ENCODE measurements around the gene ENOX2.

ENOX2 gene

GRCh38 chrX:130695931-130696330, 207.1 kb downstream of the ENOX2 start:
- DNase-seq: no peak

DNA sequence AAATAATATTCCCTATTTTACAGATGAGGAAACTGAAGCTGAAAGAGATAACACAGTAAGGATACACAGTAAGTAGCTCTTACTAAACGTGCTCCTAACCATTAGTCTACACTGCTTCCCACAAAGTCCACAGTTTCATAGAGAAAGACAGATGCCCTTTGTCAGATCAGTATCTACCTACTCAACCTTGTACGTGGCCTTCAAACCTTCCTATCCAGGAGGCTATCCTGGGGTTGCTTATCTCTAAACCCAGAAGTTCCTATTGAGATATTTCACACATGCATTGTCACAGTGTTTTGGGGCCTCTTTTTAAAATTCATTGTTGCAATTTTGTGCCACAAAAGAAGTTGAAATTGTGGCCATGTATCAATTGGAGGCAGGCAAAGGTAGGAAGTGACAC, 208.0 kb downstream of the ENOX2 start:
- DNase-seq: no peak

- no peak for DNase-seq
These were observed 211.4 kb downstream of the ENOX2 start for GRCh38 chrX:130691576-130691975.

GRCh38 chrX:130688360-130688759, 214.6 kb downstream of the ENOX2 start:
- DNase-seq: no peak

GRCh38 chrX:130682990-130683389, 220.0 kb downstream of the ENOX2 start:
- DNase-seq: no peak

DNA sequence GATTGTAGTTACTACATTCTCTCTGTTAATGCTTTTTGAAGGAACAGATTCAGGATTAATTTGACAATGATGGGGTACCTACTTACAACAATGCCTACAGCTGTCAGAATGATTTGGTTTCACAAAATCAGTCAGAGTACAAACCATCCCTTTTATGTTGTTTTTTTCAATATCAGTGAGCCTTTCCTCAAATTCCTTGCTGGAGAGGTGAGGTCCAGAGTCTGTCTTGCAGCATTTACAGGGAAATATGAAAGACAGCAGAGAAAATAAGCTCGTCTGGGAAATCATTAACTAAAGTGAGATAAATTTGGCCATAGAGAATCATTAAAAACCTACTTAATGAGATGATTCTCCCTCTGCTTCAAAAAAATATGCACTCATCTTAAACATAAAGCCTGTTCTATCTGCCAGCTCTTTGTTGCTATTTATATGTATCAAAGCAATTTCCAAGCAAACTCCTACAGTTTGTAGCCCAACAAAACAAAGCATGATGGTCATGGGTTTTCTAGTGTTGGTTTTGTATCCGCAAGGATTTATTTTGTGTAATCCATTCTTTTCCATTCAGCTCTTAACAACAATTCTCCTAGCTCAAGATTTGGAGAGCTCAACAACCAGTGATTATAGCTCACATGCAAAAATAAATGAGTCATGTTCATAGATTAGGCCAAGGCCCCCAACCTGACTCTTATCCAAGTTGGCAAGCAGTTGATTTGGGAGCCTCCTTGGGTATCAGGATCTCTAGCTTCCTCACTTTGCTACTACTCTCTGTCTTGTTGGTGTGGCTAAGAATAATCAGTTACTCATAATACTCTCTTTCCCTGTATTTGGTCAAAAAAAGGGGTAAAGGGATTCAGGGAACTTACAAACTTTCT, 222.6 kb downstream of the ENOX2 start:
- DNase-seq: no peak

DNA sequence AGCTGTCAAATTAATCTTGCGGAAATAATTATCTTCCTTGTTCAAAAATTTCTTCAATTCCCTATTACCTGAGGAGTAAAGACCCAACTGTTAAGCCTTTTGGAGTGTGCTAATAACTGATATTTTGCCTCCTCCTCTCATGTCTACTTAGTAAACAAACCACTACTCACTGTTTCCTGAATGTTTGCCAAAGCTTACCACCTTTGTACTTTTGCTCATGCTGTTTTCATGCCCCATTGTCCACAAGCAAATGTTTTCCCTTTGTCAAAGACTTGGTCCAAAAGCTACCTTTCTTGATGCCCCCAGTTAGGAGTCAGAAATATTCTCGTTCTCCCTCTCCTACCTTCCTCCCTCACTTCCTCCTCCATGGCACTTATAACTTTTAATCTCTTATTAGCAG, 226.1 kb downstream of the ENOX2 start:
- DNase-seq: no peak

- DNase-seq: no peak
These were observed 230.8 kb downstream of the ENOX2 start for GRCh38 chrX:130672214-130672613.

- DNase-seq: no peak
These were observed 233.8 kb downstream of the ENOX2 start for GRCh38 chrX:130669233-130669632.

DNA sequence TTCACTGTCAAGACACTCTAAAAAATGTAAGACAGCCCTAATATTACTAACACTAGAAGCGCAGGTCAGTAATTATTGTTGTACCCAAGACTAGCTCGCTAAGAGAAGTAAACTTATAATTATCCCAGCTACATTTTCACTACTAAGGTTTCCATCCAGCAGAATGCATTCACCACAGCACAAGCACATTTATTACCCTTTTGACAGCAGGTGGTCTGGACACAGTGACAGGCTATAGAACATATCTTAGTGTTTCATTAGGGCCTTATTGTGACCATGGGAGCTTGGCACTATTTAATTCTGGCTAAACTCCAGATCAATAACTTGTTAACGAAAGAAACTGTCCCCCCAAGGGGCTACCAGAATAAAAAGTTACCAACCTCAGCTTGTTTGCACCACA, 237.7 kb downstream of the ENOX2 start:
- DNase-seq: no peak

- DNase-seq: no peak
These were observed 244.7 kb downstream of the ENOX2 start for GRCh38 chrX:130658310-130658709.

DNA sequence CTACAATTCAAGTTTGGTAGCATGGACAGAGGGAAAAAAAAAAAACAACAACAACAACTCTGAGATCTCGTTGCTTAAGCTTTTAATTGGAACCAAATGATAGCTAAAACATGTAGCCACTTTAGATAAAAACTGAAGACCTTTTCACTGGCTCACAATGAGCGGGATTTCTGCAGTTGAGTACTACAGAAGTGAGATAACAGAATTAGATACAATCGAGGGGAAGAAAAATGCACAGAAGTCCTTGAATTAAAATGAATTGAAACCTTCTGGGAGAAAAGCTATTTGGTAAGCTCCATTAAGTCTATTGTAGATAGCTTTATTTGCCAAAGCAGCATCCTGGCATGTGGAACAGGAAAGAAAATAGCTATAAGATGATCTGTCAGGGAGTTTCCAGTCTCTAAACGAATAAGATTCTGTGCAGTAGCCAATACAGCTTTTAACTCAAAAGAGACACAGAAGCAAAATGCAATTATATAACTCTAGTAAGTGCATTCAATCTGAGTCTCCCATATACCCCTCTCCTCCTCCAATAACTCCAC, 248.5 kb downstream of the ENOX2 start:
- no peak for DNase-seq

GRCh38 chrX:130652824-130653578, 250.0 kb downstream of the ENOX2 start:
- DNase-seq: no peak

DNA sequence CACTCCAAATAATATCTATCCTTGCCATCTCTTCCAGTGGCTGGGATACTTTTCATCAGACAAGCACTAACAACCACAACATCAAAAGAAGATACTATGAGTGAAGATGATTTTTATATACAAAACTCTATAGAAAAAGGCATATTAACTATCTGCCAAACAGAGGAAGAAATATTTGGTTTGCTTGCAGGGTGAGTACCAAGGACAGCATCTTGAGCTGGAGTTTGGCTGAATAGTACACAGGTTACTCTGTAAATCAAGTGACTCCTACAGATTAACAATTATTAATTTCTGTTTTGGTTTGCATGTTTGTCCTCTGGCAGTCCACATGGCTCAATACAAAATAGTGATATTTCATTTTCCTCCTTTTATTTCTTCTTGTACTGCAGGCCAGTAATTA, 253.3 kb downstream of the ENOX2 start:
- DNase-seq: no peak

- DNase-seq: no peak
These were observed 255.5 kb downstream of the ENOX2 start for GRCh38 chrX:130647468-130647867.

GRCh38 chrX:130645955-130646583, 256.9 kb downstream of the ENOX2 start:
- DNase-seq: no peak

DNA sequence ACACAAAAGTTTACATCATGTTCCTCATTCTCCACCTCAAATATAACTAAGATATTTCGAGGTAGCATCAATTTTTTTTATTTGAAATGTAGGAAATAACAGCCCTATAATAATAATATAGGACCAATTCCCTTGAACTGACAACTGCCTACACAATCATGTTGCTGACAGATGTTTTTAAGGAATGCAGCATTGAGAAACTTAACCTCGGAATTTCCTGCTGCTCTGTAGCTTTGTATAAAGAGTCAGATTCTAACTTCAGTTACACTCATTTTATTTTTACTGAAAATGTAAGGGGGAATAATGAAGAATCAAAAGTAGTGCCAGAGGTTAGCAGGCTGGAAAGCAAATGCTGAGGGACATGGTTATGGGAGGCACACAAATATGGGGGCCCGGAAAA, 265.4 kb downstream of the ENOX2 start:
- DNase-seq: no peak

- DNase-seq: no peak
These were observed 266.7 kb downstream of the ENOX2 start for GRCh38 chrX:130636277-130636676.

DNA sequence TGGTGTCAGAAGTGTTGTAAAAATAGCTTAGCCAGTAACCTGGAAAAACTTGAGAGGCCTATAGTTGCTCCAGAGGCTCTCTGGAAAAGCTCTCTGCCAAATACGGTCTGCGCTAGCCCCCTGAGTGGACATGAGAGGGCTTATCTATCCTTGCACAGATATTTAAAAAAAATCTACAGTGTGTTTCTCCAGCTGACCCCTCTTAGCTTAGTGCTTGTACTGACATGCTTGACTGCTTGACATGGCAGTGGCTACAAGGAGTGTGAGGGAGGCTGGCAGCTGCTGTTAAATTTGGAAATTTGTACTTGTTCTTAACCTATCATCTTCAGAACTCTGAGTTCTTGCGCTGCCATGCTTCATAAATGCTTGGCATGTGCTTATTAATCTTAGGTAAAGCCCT, 272.0 kb downstream of the ENOX2 start:
- DNase-seq: no peak

DNA sequence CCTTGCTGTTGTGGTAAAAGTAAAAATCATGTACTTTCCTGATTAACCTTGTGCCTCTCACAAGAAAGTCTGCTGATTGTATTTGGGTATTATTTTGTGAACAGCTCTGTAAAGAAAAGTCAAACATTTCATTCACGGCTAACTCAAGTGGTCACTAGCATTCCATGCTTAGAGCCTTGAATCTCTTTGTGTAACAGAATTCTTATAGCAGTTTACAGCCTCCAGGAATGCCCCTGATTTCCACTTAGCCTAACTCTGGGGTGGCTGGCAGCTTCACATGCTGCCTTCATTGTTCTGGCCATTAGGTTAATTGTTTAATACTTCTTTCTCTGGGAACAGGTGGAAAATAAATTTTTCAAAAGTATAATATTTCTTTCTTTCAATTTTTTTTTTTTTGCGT, 274.5 kb downstream of the ENOX2 start:
- DNase-seq: no peak

- no peak for DNase-seq
These were observed 276.5 kb downstream of the ENOX2 start for GRCh38 chrX:130626521-130626920.

- no peak for DNase-seq
These were observed 277.6 kb downstream of the ENOX2 start for GRCh38 chrX:130625386-130625785.

- no peak for DNase-seq
These were observed 279.5 kb downstream of the ENOX2 start for GRCh38 chrX:130623518-130623917.

DNA sequence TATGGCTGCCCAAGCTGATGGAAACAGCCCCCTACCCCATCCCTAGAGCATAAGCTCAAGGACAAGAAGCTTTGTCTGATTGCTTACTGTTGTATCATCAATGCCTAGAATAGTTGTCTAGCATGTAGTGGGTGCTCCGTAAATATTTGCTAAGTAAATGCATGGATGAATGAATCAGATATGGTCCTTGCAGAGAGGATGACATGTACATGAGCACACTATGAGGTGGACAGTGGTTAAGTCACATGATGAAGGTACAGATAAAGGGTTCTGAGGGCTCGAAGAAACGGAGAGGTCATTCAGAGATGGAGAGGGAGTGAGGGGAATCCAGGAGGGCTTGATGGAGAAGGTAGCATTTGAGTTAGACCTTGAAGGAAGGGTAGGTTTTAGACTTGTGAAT, 287.1 kb downstream of the ENOX2 start:
- no peak for DNase-seq
